Tibial nerve (tissue), 3 donors: ENCODE data around the gene MSRB3.

ENCODE experiments used
- CTCF ChIP-seq, 5 experiments: fragments of 200-600 bp in 3 of 5; fragments of 450-650 bp in 2 of 5; sonication (generic) in 3 of 5; IDR thresholded peaks; one replicate each; pipeline ENCODE4 v1.5.1; 2016 to 2019; ENCODE audit warnings: antibody characterized with exemption in 5 of 5, mild to moderate bottlenecking in 3 of 5, moderate library complexity in 2 of 5
- POLR2A ChIP-seq, 2 donors: fragments of 450-650 bp; IDR thresholded peaks; one replicate each; pipeline ENCODE4 v1.6.1; 2017; ENCODE audit warnings: antibody characterized with exemption in 2 of 2, mild to moderate bottlenecking in 2 of 2, moderate library complexity in 2 of 2

GRCh38 chr12:65305346-65305950, 27.0 kb downstream of the MSRB3 start:
- TF ChIP-seq POLR2A (IDR thresholded peaks at IDR 0.05), result no peak
- TF ChIP-seq CTCF (IDR thresholded peaks at IDR 0.05), result no peak
